GM12878 (cell line): ENCODE measurements around the gene COG1. TPM values are rescaled to one million over a fixed set of nuclear protein-coding genes. Genes with fewer than 3 reads are reported as not detected.
A peak's percentile ranks its signal among the peaks of the same experiment; 100 is the strongest.

Experiments
- ATF2 ChIP-seq: IDR thresholded peaks from 2 replicates; pipeline ENCODE4 v1.6.1; 2012; ENCODE audit warnings: low read length, inconsistent platforms
- CEBPZ ChIP-seq: fragments of 150-350 bp; IDR thresholded peaks from 2 replicates; pipeline ENCODE4 v1.6.1; 2016; ENCODE audit warnings: low read depth, low read length
- DPF2 ChIP-seq: fragments of 450-650 bp; IDR thresholded peaks from 2 replicates; pipeline ENCODE4 v1.6.1; 2017; ENCODE audit warnings: mild to moderate bottlenecking
- ELK1 ChIP-seq: IDR thresholded peaks from 2 replicates; pipeline ENCODE4 v1.6.1; 2012; ENCODE audit warnings: low read depth, low read length, improper control_type of control experiment
- GATAD2B ChIP-seq: fragments of 450-650 bp; conservative IDR thresholded peaks from 2 replicates; pipeline ENCODE4 v1.6.1; 2017; ENCODE audit warnings: low read depth, mild to moderate bottlenecking, moderate library complexity
- MAX ChIP-seq: IDR thresholded peaks from 2 replicates; pipeline ENCODE4 v1.6.1; 2012; ENCODE audit warnings: low read depth, low read length, improper control_type of control experiment
- MEF2B ChIP-seq: fragments of 450-650 bp; IDR thresholded peaks from 2 replicates; pipeline ENCODE4 v1.6.1; 2018; ENCODE audit warnings: mild to moderate bottlenecking, moderate library complexity; ENCODE audit not compliant: partially characterized antibody, poor library complexity, severe bottlenecking
- NRF1 ChIP-seq: conservative IDR thresholded peaks from 2 replicates; pipeline ENCODE4 v1.6.1; 2011; ENCODE audit warnings: mild to moderate bottlenecking, low read depth, low read length, improper control_type of control experiment
- PKNOX1 ChIP-seq: fragments of 450-650 bp; IDR thresholded peaks from 2 replicates; pipeline ENCODE4 v1.6.1; 2016; ENCODE audit warnings: mild to moderate bottlenecking
- RUNX3 ChIP-seq: IDR thresholded peaks from 2 replicates; pipeline ENCODE4 v1.6.1; 2012; ENCODE audit warnings: low read length, inconsistent platforms
- ZNF687 ChIP-seq: fragments of 450-650 bp; IDR thresholded peaks from 2 replicates; pipeline ENCODE4 v1.6.1; 2017; ENCODE audit warnings: mild to moderate bottlenecking, moderate library complexity
- ZZZ3 ChIP-seq: IDR thresholded peaks from 2 replicates; pipeline ENCODE4 v1.6.1; 2011; ENCODE audit warnings: low read depth; ENCODE audit not compliant: control insufficient read depth, insufficient read length
- polyA plus RNA-seq, 11 experiments: library from polyadenylated mRNA; depleted of rRNA in 4 of 11; unstranded in 6 of 11; stranded (reverse) in 5 of 11; fragments of >200 nt; fragmentation: Nextera tagmentation in 4 of 11; fragmentation: Illumina TruSeq in 1 of 11; extraction: Ambion mirVana in 4 of 11; extraction: Trizol in 1 of 11; gene quantifications; 1 replicate in 1 of 11; 2 replicates in 10 of 11; pipeline versions ENCODE4 v1.2.1 to v1.2.3, GENCODE V29; 2011 to 2016; ENCODE audit warnings: inconsistent platforms in 2 of 11, missing spikeins in 2 of 11, low read depth in 1 of 11
- total RNA-seq, 4 experiments: library from RNA; depleted of rRNA in 3 of 4; stranded (reverse); fragments of >200 nt in 3 of 4; fragmentation: Illumina TruSeq in 1 of 4; extraction: Trizol in 1 of 4; gene quantifications; 2 replicates each; pipeline versions ENCODE4 v1.2.1 to v1.2.3, GENCODE V29; 2013 to 2021

COG1 gene
- total and polyA plus RNA-seq, 10 of the 15 experiments (the other 5 are each of a cell fraction or from before 2014, with no cell fraction given) = 10.5 to 24.1 (median 18.1) TPM

GRCh38 chr17:73166731-73167581 lies 25.9 kb upstream of the COG1 start (continued):
- TF ChIP-seq ZNF687 = 0 out of 2 replicates have a peak, but pooled peaks have one; percentile 31
- TF ChIP-seq NRF1 = no peak
- peak; percentile 55 for TF ChIP-seq DPF2
- 0 out of 2 replicates have a peak, but pooled peaks have one; percentile 4 for TF ChIP-seq PKNOX1
- TF ChIP-seq RUNX3 = peak; percentile 76
- TF ChIP-seq ATF2 = no peak
- no peak for TF ChIP-seq GATAD2B
- TF ChIP-seq MAX = no peak
- TF ChIP-seq MEF2B = no peak
- TF ChIP-seq CEBPZ = no peak
- no peak for TF ChIP-seq ZZZ3
- no peak for TF ChIP-seq ELK1
